Measurements from ENCODE around the gene PLXNA1.

Gene PLXNA1

DNA sequence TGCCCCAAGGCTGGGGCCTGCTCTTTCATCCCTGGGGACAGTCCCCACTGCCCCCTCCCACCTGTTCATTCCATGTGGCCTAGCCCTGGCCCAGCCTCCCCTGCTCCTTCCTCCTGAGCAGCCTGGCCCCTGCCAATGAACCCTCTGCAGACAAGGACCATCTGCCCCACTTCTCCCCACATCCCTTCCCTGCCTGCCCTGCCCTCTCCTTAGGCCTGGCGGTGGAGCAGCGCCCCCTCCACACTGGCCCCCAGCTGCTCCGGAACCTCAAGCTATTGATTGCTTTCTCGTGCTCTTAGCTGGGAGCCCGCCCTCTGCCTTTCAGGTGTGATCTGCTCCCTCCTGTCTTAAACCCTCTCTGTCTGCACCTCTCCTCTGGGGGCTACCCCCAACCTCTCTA lies 8.0 kb downstream of the PLXNA1 start:
- TF ChIP-seq TAF1 (IDR thresholded peaks at IDR 0.05; ENCODE audit: low read depth): no peak
- TF ChIP-seq RAD21 (IDR thresholded peaks at IDR 0.05; ENCODE audit: low read depth): no peak
- TF ChIP-seq FOXM1 (IDR thresholded peaks at IDR 0.05; ENCODE audit: borderline replicate concordance, low read depth): no peak
- no peak for TF ChIP-seq TCF12 (IDR thresholded peaks at IDR 0.05; ENCODE audit: low read depth)

DNA sequence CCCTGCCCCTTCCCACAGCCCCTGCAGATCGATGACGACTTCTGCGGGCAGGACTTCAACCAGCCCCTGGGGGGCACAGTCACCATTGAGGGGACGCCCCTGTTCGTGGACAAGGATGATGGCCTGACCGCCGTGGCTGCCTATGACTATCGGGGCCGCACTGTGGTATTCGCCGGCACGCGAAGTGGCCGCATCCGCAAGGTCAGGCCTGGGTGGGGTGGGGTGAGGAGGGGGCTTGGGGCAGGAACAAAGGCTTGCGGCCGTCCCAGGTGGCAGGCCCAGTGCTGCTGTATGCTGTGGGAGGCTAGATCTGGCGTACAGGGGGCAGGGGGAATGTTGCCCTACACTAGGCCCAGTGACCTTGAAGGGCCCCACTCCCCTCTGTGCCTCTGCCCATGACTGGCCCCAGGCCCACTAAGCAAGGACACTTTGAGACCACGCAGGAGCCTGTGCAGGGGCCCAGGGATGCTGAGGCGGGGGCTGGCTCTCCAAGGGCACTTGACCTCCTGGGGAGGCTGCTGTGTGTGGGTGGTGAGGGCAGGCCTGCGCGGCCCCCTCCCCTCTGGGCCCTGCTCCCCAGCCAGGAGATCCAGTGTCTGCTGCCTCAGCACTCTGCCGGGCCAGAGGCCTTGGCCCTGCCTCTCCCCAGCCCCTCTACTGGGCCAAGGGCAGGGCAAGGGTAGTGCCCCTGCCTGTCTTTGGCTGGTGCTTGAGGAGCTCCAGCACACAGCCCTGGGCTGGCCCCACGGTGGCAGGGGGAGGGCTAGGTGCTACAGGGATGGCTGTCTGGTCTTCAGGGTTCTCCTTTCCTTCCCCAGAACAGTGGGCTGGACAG lies 8.7 kb downstream of the PLXNA1 start:
- TF ChIP-seq, protein P1, sequence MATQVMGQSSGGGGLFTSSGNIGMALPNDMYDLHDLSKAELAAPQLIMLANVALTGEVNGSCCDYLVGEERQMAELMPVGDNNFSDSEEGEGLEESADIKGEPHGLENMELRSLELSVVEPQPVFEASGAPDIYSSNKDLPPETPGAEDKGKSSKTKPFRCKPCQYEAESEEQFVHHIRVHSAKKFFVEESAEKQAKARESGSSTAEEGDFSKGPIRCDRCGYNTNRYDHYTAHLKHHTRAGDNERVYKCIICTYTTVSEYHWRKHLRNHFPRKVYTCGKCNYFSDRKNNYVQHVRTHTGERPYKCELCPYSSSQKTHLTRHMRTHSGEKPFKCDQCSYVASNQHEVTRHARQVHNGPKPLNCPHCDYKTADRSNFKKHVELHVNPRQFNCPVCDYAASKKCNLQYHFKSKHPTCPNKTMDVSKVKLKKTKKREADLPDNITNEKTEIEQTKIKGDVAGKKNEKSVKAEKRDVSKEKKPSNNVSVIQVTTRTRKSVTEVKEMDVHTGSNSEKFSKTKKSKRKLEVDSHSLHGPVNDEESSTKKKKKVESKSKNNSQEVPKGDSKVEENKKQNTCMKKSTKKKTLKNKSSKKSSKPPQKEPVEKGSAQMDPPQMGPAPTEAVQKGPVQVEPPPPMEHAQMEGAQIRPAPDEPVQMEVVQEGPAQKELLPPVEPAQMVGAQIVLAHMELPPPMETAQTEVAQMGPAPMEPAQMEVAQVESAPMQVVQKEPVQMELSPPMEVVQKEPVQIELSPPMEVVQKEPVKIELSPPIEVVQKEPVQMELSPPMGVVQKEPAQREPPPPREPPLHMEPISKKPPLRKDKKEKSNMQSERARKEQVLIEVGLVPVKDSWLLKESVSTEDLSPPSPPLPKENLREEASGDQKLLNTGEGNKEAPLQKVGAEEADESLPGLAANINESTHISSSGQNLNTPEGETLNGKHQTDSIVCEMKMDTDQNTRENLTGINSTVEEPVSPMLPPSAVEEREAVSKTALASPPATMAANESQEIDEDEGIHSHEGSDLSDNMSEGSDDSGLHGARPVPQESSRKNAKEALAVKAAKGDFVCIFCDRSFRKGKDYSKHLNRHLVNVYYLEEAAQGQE (IDR thresholded peaks at IDR 0.05; ENCODE audit: low read depth): no peak
- TF ChIP-seq RAD21 (IDR thresholded peaks at IDR 0.05; ENCODE audit: low read depth) (no peak), CREB1 (IDR thresholded peaks at IDR 0.05; ENCODE audit: low read depth) (no peak), YY1 (IDR thresholded peaks at IDR 0.05; ENCODE audit: low read depth) (no peak), TCF12 (IDR thresholded peaks at IDR 0.05; ENCODE audit: low read depth) (no peak), TAF1 (IDR thresholded peaks at IDR 0.05; ENCODE audit: low read depth) (no peak)

DNA sequence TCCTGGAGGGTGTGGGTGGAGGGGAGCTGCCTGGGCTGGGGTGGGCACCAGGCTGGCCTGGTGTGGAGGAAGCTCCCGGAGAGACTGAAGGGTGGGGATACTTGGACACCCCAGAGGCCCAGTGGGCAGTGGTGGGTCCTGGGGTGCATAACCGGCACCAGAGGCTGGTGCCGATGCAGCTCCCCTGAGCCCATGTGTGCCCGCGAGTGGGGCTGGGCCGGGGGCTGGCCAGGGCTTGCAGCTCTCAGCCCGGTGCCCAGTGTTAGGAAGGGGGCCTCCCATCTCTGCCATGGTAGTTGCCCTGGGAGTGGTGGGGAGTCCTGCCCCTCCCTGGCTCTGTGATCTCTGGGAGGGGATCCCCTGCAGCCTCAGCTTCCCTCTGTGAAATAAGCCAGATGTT lies 9.3 kb downstream of the PLXNA1 start:
- TF ChIP-seq EGR1 (IDR thresholded peaks at IDR 0.05): no peak

DNA sequence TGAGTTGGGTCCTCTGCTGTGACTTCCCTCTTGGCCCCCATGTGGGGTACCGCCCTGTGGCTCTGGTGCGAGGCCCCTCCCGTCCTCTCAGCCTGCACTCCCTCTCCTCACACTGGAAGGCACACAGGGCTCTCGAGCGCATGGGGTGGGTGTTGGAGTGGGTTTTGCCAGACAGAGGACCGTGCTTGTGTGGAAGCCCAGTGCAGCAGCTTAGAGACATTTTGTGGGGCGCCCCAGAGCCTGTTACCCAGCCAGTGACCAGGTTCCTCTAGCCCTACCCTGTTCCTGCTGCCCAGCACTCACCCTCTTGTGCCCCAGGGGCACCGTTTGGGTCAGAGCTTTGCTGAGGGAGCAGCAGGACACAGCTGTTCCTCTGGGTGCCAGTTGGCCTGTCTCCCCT lies 9.9 kb downstream of the PLXNA1 start:
- no peak for TF ChIP-seq ZBTB7A (IDR thresholded peaks at IDR 0.05; ENCODE audit: low read depth)
- TF ChIP-seq CEBPB (IDR thresholded peaks at IDR 0.05): no peak
- TF ChIP-seq FOXM1 (IDR thresholded peaks at IDR 0.05; ENCODE audit: borderline replicate concordance, low read depth): no peak
- no peak for TF ChIP-seq RAD21 (IDR thresholded peaks at IDR 0.05; ENCODE audit: low read depth)
- TF ChIP-seq EP300 (IDR thresholded peaks at IDR 0.05; ENCODE audit: borderline replicate concordance): no peak
- no peak for TF ChIP-seq TAF1 (IDR thresholded peaks at IDR 0.05; ENCODE audit: low read depth)
- no peak for TF ChIP-seq CREB1 (IDR thresholded peaks at IDR 0.05; ENCODE audit: low read depth)
- no peak for TF ChIP-seq YY1 (IDR thresholded peaks at IDR 0.05; ENCODE audit: low read depth)
- TF ChIP-seq, protein P2, sequence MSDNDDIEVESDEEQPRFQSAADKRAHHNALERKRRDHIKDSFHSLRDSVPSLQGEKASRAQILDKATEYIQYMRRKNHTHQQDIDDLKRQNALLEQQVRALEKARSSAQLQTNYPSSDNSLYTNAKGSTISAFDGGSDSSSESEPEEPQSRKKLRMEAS (IDR thresholded peaks at IDR 0.05): no peak
- TF ChIP-seq TCF12 (IDR thresholded peaks at IDR 0.05; ENCODE audit: low read depth): no peak
- TF ChIP-seq EGR1 (IDR thresholded peaks at IDR 0.05): no peak
- TF ChIP-seq TEAD4 (IDR thresholded peaks at IDR 0.05): no peak
- TF ChIP-seq, protein P1 (IDR thresholded peaks at IDR 0.05; ENCODE audit: low read depth): no peak
- TF ChIP-seq, protein P3, sequence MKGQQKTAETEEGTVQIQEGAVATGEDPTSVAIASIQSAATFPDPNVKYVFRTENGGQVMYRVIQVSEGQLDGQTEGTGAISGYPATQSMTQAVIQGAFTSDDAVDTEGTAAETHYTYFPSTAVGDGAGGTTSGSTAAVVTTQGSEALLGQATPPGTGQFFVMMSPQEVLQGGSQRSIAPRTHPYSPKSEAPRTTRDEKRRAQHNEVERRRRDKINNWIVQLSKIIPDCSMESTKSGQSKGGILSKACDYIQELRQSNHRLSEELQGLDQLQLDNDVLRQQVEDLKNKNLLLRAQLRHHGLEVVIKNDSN (IDR thresholded peaks at IDR 0.05): no peak
- no peak for TF ChIP-seq NFIC (IDR thresholded peaks at IDR 0.05)

DNA sequence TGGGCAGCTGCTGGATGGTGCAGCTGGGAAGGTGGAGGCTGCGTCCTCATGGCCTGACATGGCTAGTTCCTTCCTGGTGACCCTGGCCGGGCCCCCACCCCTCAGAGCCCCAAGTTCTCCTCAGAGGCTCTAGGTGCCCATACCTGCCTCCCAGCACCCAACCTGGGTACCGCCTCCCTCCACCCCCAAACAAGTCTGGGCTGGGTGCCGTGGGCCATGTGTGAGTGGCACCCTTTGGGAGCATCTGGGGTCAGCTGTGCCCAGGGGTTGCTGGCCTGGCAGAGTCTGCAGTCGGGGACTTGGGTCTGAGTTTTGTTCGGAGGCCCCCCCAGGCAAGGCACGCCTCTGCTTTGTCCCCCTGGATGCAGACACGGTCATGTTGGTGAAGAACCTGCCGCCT lies 10.5 kb downstream of the PLXNA1 start:
- TF ChIP-seq, protein P2 (IDR thresholded peaks at IDR 0.05): no peak
- TF ChIP-seq FOXM1 (IDR thresholded peaks at IDR 0.05; ENCODE audit: borderline replicate concordance, low read depth) (no peak), ZBTB7A (IDR thresholded peaks at IDR 0.05; ENCODE audit: low read depth) (no peak), TEAD4 (IDR thresholded peaks at IDR 0.05) (no peak), EP300 (IDR thresholded peaks at IDR 0.05; ENCODE audit: borderline replicate concordance) (no peak), EGR1 (IDR thresholded peaks at IDR 0.05) (no peak), CEBPB (IDR thresholded peaks at IDR 0.05) (no peak), TCF12 (IDR thresholded peaks at IDR 0.05; ENCODE audit: low read depth) (no peak), RAD21 (IDR thresholded peaks at IDR 0.05; ENCODE audit: low read depth) (no peak), YY1 (IDR thresholded peaks at IDR 0.05; ENCODE audit: low read depth) (no peak), TAF1 (IDR thresholded peaks at IDR 0.05; ENCODE audit: low read depth) (no peak), NFIC (IDR thresholded peaks at IDR 0.05) (no peak), CREB1 (IDR thresholded peaks at IDR 0.05; ENCODE audit: low read depth) (no peak)
- TF ChIP-seq, protein P3 (IDR thresholded peaks at IDR 0.05): no peak
- TF ChIP-seq, protein P1 (IDR thresholded peaks at IDR 0.05; ENCODE audit: low read depth): no peak

Measured in Ishikawa (cell line).